IMR-90 (cell line): ENCODE measurements around the gene CYLC2. TPM values are rescaled to one million over a fixed set of nuclear protein-coding genes. Genes with fewer than 3 reads are reported as not detected.

Source experiments
- ATAC-seq: fragments of 200-7000 bp; cut with Tn5 transposase; 2 replicates; pipeline ENCODE4 v1.9.1; 2020; ENCODE audit warnings: low read depth, mild to moderate bottlenecking, moderate library complexity
- BruUV-seq: library from RNA; stranded (reverse); fragments of 400-500 nt; replicated peaks from 2 replicates; lab custom pipeline; 2021; lab: Mats Ljungman, UMichigan
- CTCF ChIA-PET: fragments of 300-600 bp; formaldehyde crosslinking; extraction: SDS; loops from one replicate; lab custom pipeline; 2021; ENCODE audit warnings: antibody characterized with exemption; lab: Yijun Ruan, JAX
- POLR2A ChIA-PET: fragments of 300-600 bp; sonication (Branson Sonifier 250); formaldehyde crosslinking; loops from one replicate; lab custom pipeline; 2022; ENCODE audit warnings: antibody characterized with exemption; ENCODE audit not compliant: unreplicated experiment; lab: Charles Lee
- DNase-seq: peaks from one replicate; pipeline ENCODE4 v3.0.0; 2013
- H2AFZ ChIP-seq: replicated peaks from 2 replicates; pipeline ENCODE3; 2013; ENCODE audit warnings: low read length, mild to moderate bottlenecking; ENCODE audit not compliant: poor library complexity
- H2AK5ac ChIP-seq: 2 replicates; pipeline ENCODE4 v1.6.1; 2013; ENCODE audit warnings: low read depth, low read length, inconsistent platforms
- H2AK9ac ChIP-seq: replicated peaks from 2 replicates; pipeline ENCODE3; 2013; ENCODE audit warnings: mild to moderate bottlenecking, low read depth, low read length, moderate library complexity; ENCODE audit not compliant: poor library complexity
- H2BK120ac ChIP-seq: 2 replicates; pipeline ENCODE4 v1.6.1; 2013; ENCODE audit warnings: low read depth, low read length, inconsistent platforms
- H2BK15ac ChIP-seq: 3 replicates; pipeline ENCODE4 v1.6.1; 2013; ENCODE audit warnings: low read depth, low read length, inconsistent platforms
- H2BK20ac ChIP-seq: 2 replicates; pipeline ENCODE4 v1.6.1; 2013; ENCODE audit warnings: low read depth, mild to moderate bottlenecking, inconsistent platforms, low read length, moderate library complexity
- H2BK5ac ChIP-seq: 2 replicates; pipeline ENCODE4 v1.6.1; 2013; ENCODE audit warnings: mild to moderate bottlenecking, low read depth, low read length, inconsistent platforms; ENCODE audit not compliant: poor library complexity, severe bottlenecking
- H3K14ac ChIP-seq: replicated peaks from 2 replicates; pipeline ENCODE4 v1.6.1; 2013; ENCODE audit warnings: low read depth, low read length, inconsistent platforms
- H3K18ac ChIP-seq: 2 replicates; pipeline ENCODE4 v1.6.1; 2013; ENCODE audit warnings: low read depth, low read length, control low read depth
- H3K23ac ChIP-seq: 2 replicates; pipeline ENCODE4 v1.6.1; 2013; ENCODE audit warnings: low read depth, low read length, inconsistent platforms
- H3K27ac ChIP-seq: 2 replicates; pipeline ENCODE4 v1.5.1; 2013; ENCODE audit warnings: mild to moderate bottlenecking, control low read depth, low read length; ENCODE audit not compliant: insufficient read depth
- H3K27me3 ChIP-seq: 2 replicates; pipeline ENCODE4 v1.6.1; 2013; ENCODE audit warnings: low read length; ENCODE audit not compliant: control insufficient read depth, insufficient read depth
- H3K36me3 ChIP-seq: 2 replicates; pipeline ENCODE4 v1.6.1; 2013; ENCODE audit warnings: low read length, mixed read lengths; ENCODE audit not compliant: control insufficient read depth, insufficient read depth
- H3K4ac ChIP-seq: 2 replicates; pipeline ENCODE4 v1.6.1; 2013; ENCODE audit warnings: low read depth, low read length, inconsistent platforms
- H3K4me1 ChIP-seq: 2 replicates; pipeline ENCODE4 v1.6.1; 2013; ENCODE audit warnings: low read length, mixed read lengths; ENCODE audit not compliant: control insufficient read depth, insufficient read depth
- H3K4me2 ChIP-seq: 2 replicates; pipeline ENCODE4 v1.6.1; 2013; ENCODE audit warnings: low read depth, mild to moderate bottlenecking, control low read depth, low read length, moderate library complexity
- H3K4me3 ChIP-seq: 2 replicates; pipeline ENCODE4 v1.5.1; 2013; ENCODE audit warnings: low read depth, mild to moderate bottlenecking, control low read depth, low read length, moderate library complexity; ENCODE audit not compliant: insufficient read depth
- H3K56ac ChIP-seq: 2 replicates; pipeline ENCODE4 v1.6.1; 2013; ENCODE audit warnings: low read length, inconsistent platforms; ENCODE audit not compliant: insufficient read depth; ENCODE audit errors: extremely low read depth
- H3K79me1 ChIP-seq, 2 experiments: 2 replicates each; pipeline ENCODE4 v1.6.1; 2013; ENCODE audit warnings: low read length in 2 of 2, inconsistent platforms in 1 of 2, low read depth in 1 of 2
- H3K9ac ChIP-seq: 2 replicates; pipeline ENCODE4 v1.6.1; 2013; ENCODE audit warnings: low read depth, low read length, control low read depth
- H3K9me1 ChIP-seq: 2 replicates; pipeline ENCODE4 v1.6.1; 2013; ENCODE audit warnings: low read length, inconsistent platforms; ENCODE audit not compliant: insufficient read depth
- H3K9me3 ChIP-seq: 2 replicates; pipeline ENCODE4 v1.6.1; 2013; ENCODE audit warnings: low read length; ENCODE audit not compliant: control insufficient read depth, insufficient read depth
- H4K20me1 ChIP-seq: 2 replicates; pipeline ENCODE4 v1.6.1; 2013; ENCODE audit warnings: low read length, inconsistent platforms; ENCODE audit not compliant: insufficient read depth
- H4K5ac ChIP-seq: 2 replicates; pipeline ENCODE4 v1.6.1; 2013; ENCODE audit warnings: mild to moderate bottlenecking, low read depth, low read length, control low read depth
- H4K8ac ChIP-seq, 2 experiments: 2 replicates each; pipeline ENCODE4 v1.6.1; 2013; ENCODE audit warnings: low read depth in 2 of 2, low read length in 2 of 2, control low read depth in 1 of 2, inconsistent platforms in 1 of 2
- H4K91ac ChIP-seq: 2 replicates; pipeline ENCODE4 v1.6.1; 2013; ENCODE audit warnings: low read depth, low read length, inconsistent platforms; ENCODE audit not compliant: insufficient read depth
- BHLHE40 ChIP-seq: fragments of 150-350 bp; IDR thresholded peaks from 2 replicates; pipeline ENCODE4 v1.6.1; 2016; ENCODE audit warnings: mild to moderate bottlenecking, low read depth, low read length
- CEBPB ChIP-seq: IDR thresholded peaks from 2 replicates; pipeline ENCODE4 v1.6.1; 2012; ENCODE audit warnings: low read depth, low read length, improper control_type of control experiment
- CHD1 ChIP-seq: IDR thresholded peaks from 2 replicates; pipeline ENCODE4 v1.6.1; 2012; ENCODE audit warnings: low read depth, low read length, improper control_type of control experiment
- CTCF ChIP-seq: conservative IDR thresholded peaks from 2 replicates; pipeline ENCODE4 v1.5.1; 2012; ENCODE audit warnings: mild to moderate bottlenecking, low read depth, low read length, improper control_type of control experiment
- ELK1 ChIP-seq: fragments of 150-350 bp; IDR thresholded peaks from 2 replicates; pipeline ENCODE4 v1.6.1; 2016; ENCODE audit warnings: low read depth, mild to moderate bottlenecking, low read length, moderate library complexity, borderline replicate concordance
- FOS ChIP-seq: fragments of 150-350 bp; IDR thresholded peaks from 2 replicates; pipeline ENCODE4 v1.6.1; 2016; ENCODE audit warnings: low read depth, low read length
- MAZ ChIP-seq: IDR thresholded peaks from 2 replicates; pipeline ENCODE4 v1.6.1; 2012; ENCODE audit warnings: low read depth, mild to moderate bottlenecking, low read length, improper control_type of control experiment, moderate library complexity, borderline replicate concordance
- MXI1 ChIP-seq: IDR thresholded peaks from 2 replicates; pipeline ENCODE4 v1.6.1; 2012; ENCODE audit warnings: low read depth, mild to moderate bottlenecking, low read length, moderate library complexity, borderline replicate concordance
- NFE2L2 ChIP-seq: fragments of 150-350 bp; IDR thresholded peaks from 2 replicates; pipeline ENCODE4 v1.6.1; 2016; ENCODE audit warnings: low read depth, mild to moderate bottlenecking, low read length
- POLR2A ChIP-seq: IDR thresholded peaks from 2 replicates; pipeline ENCODE4 v1.6.1; 2012; ENCODE audit warnings: mild to moderate bottlenecking, low read depth, low read length
- RAD21 ChIP-seq: IDR thresholded peaks from 2 replicates; pipeline ENCODE4 v1.6.1; 2012; ENCODE audit warnings: low read length, improper control_type of control experiment
- RCOR1 ChIP-seq: IDR thresholded peaks from 2 replicates; pipeline ENCODE4 v1.6.1; 2012; ENCODE audit warnings: mild to moderate bottlenecking, low read length, improper control_type of control experiment; ENCODE audit not compliant: insufficient replicate concordance
- RFX5 ChIP-seq: IDR thresholded peaks from 2 replicates; pipeline ENCODE4 v1.8.0; 2012; ENCODE audit warnings: low read depth, mild to moderate bottlenecking, low read length, moderate library complexity
- SMC3 ChIP-seq: fragments of 150-350 bp; IDR thresholded peaks from 2 replicates; pipeline ENCODE4 v1.6.1; 2016; ENCODE audit warnings: low read depth, mild to moderate bottlenecking, antibody characterized with exemption, low read length, moderate library complexity
- USF2 ChIP-seq: fragments of 150-350 bp; IDR thresholded peaks from 2 replicates; pipeline ENCODE4 v1.6.1; 2017; ENCODE audit warnings: mild to moderate bottlenecking, antibody characterized with exemption, low read length, low read depth
- WGBS, 2 experiments: methylation state at CpG; one replicate each; pipeline versions ENCODE4 v1.1.5 to v1.1.7; 2013; ENCODE audit warnings: missing lambda C conversion rate in 2 of 2; ENCODE audit not compliant: insufficient read length in 1 of 2; ENCODE audit errors: extremely low coverage in 2 of 2; 5-methylcytosine and 5-hydroxymethylcytosine counted together
- dilution Hi-C: fragments of 300-500 bp; cut with HindIII; formaldehyde crosslinking; loops from one replicate; pipeline ENCODE4 v1.14.3; 2018; ENCODE audit warnings: low sequenced_read_pairs; ENCODE audit not compliant: unreplicated experiment
- in situ Hi-C: fragments of 300-500 bp; cut with MboI; formaldehyde crosslinking; loops from 3 replicates; pipeline ENCODE4 v1.14.3; 2019; ENCODE audit warnings: low sequenced_read_pairs, inconsistent platforms, mixed read lengths
- intact Hi-C: fragments of 100-400 bp; cut with micrococcal nuclease; formaldehyde crosslinking; loops from 2 replicates; pipeline ENCODE4 v1.10.0; 2022
- polyA plus RNA-seq, 3 experiments: library from polyadenylated mRNA; depleted of rRNA; stranded (reverse); fragments of >200 nt; gene quantifications; 2 replicates each; pipeline ENCODE4 v1.2.3, GENCODE V29; 2012; ENCODE audit warnings: low replicate concordance in 1 of 3
- total RNA-seq: library from RNA; depleted of rRNA; stranded (reverse); fragments of >200 nt; gene quantifications from 2 replicates; pipeline ENCODE4 v1.2.3, GENCODE V29; 2012

CYLC2 gene
- total and polyA plus RNA-seq, 2 of the 4 experiments (the other 2 are of a cell fraction), result not detected

GRCh38 chr9:103037508-103038477 is 42.7 kb downstream of the CYLC2 start:
- peaks cover 21% of the 10 kb centered on the region for H3K9me3 ChIP-seq
- H3K36me3 ChIP-seq, result no peaks in the 10 kb centered on the region
- POLR2A ChIA-PET, result no interaction called here
- no peak overlapping the region for H2AK5ac ChIP-seq
- ATAC-seq, result no peak
- H3K27me3 ChIP-seq, result no peaks in the 10 kb centered on the region
- no peak overlapping the region for H3K27ac ChIP-seq
- intact Hi-C loops (no loop called here), in situ Hi-C loops (no loop called here), dilution Hi-C loops (no loop called here)
- CTCF ChIA-PET, result no interaction called here
- no peak overlapping the region for H4K91ac ChIP-seq
- H3K18ac ChIP-seq, result no peak overlapping the region
- no peak overlapping the region for H3K14ac ChIP-seq
- H3K23ac ChIP-seq, result no peak overlapping the region
- H3K4ac ChIP-seq, result no peak overlapping the region
- no peak overlapping the region for H3K9ac ChIP-seq
- WGBS, 2 experiments, result 76% methylated on average over 2 of the region's 4 CpGs; no CpG with 5 or more reads in 1 of the 2 experiments
- H2AK9ac ChIP-seq, result no peak overlapping the region
- no peak overlapping the region for H3K56ac ChIP-seq
- no peak overlapping the region for H2AFZ ChIP-seq
- no peak overlapping the region for H2BK120ac ChIP-seq
- no peak overlapping the region for H2BK20ac ChIP-seq
- H4K8ac ChIP-seq, result no peak overlapping the region
- H3K9me1 ChIP-seq, result no peaks in the 10 kb centered on the region
- H2BK5ac ChIP-seq, result no peak overlapping the region
- no peak for DNase-seq
- no peak overlapping the region for H2BK15ac ChIP-seq
- no peaks in the 10 kb centered on the region for H4K20me1 ChIP-seq
- no peak overlapping the region for H3K4me3 ChIP-seq
- H4K5ac ChIP-seq, result no peak overlapping the region
- H3K79me1 ChIP-seq, result no peaks in the 10 kb centered on the region
- H3K4me1 ChIP-seq, result no peaks in the 10 kb centered on the region
- no TSS peak for BruUV-seq
- H3K4me2 ChIP-seq, result no peak overlapping the region
- no peak for TF ChIP-seq NFE2L2
- TF ChIP-seq CEBPB, result no peak
- no peak for TF ChIP-seq FOS
- TF ChIP-seq ELK1, result no peak
- TF ChIP-seq POLR2A, result no peak
- no peak for TF ChIP-seq RFX5
- no peak for TF ChIP-seq CHD1
- no peak for TF ChIP-seq MXI1
- no peak for TF ChIP-seq CTCF
- TF ChIP-seq RCOR1, result no peak
- TF ChIP-seq RAD21, result no peak
- no peak for TF ChIP-seq BHLHE40
- TF ChIP-seq USF2, result no peak
- TF ChIP-seq MAZ, result no peak
- TF ChIP-seq SMC3, result no peak
